Peyer's patch (tissue), 4 donors: Measurements from ENCODE around the gene FAM171A1. TPM values are rescaled to one million over a fixed set of nuclear protein-coding genes. Genes with fewer than 3 reads are reported as not detected.

Experiments used
- DNase-seq, 3 donors: peaks; one replicate each; pipeline ENCODE4 v3.0.0-alpha.2; 2017 to 2019
- H3K27ac ChIP-seq, 4 donors: fragments of 200-600 bp; sonication (generic); one replicate each; pipeline ENCODE4 v1.5.1; 2016 to 2019
- H3K27me3 ChIP-seq, 2 donors: fragments of 200-600 bp; sonication (generic); one replicate each; pipeline ENCODE4 v1.5.1; 2019
- H3K36me3 ChIP-seq, 3 donors: fragments of 200-600 bp; sonication (generic); one replicate each; pipeline ENCODE4 v1.5.1; 2016 to 2019
- H3K4me1 ChIP-seq, 4 donors: fragments of 200-600 bp; sonication (generic); one replicate each; pipeline ENCODE4 v1.5.1; 2016 to 2019
- H3K4me3 ChIP-seq, 4 donors: fragments of 200-600 bp; sonication (generic); 1 replicate in 3 of 4; 2 replicates in 1 of 4; pipeline ENCODE4 v1.5.1; 2016 to 2019; ENCODE audit warnings: mild to moderate bottlenecking in 1 of 4
- H3K9me3 ChIP-seq, 4 donors: fragments of 200-600 bp; sonication (generic); one replicate each; pipeline ENCODE4 v1.5.1; 2016 to 2019; ENCODE audit warnings: mild to moderate bottlenecking in 1 of 4
- CTCF ChIP-seq, 6 experiments: fragments of 450-650 bp in 4 of 6; fragments of 200-600 bp in 2 of 6; sonication (generic) in 1 of 6; IDR thresholded peaks; one replicate each; pipeline ENCODE4 v1.5.1; 2017 to 2019; ENCODE audit warnings: antibody characterized with exemption in 6 of 6, mild to moderate bottlenecking in 3 of 6, moderate library complexity in 1 of 6
- POLR2A ChIP-seq, 2 donors: fragments of 450-650 bp; IDR thresholded peaks; one replicate each; pipeline ENCODE4 v1.5.1; 2017; ENCODE audit warnings: antibody characterized with exemption in 2 of 2, mild to moderate bottlenecking in 2 of 2, moderate library complexity in 2 of 2
- total RNA-seq, 4 donors: library from RNA; depleted of rRNA; stranded (reverse); fragments of >200 nt; gene quantifications; one replicate each; pipeline ENCODE4 v1.1.0, GENCODE V29; 2016

The FAM171A1 gene
- total RNA-seq, 4 donors from 2014 or later, result 14.7 to 37.1 (median 24.5) TPM

DNA sequence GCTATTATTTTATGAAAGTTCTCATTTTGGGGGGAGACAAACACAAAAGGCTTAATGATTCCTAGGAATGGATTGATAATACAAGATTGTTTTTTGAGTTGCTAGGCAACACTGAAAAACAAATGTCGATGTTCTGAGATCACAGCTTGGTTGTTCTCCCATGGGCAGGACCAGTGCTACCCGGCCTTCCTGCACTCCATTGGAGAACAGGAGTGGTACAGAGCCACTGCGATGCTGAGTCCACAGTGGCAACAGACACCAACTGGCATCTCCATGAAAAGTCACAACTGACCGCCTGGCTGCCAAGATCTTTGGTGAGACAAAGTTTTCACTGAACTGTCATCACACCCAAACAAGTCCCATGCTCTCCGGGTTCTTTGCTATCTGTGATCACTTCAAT lies 133.7 kb downstream of the FAM171A1 start:
- no peak for TF ChIP-seq CTCF (IDR thresholded peaks at IDR 0.05)
- no peak for TF ChIP-seq POLR2A (IDR thresholded peaks at IDR 0.05)
- Histone ChIP-seq H3K27ac (peak overlapping the region in 1 of 4 donors; percentile 57), H3K36me3 (no peaks in the 10 kb centered on the region), H3K4me1 (no peaks in the 10 kb centered on the region), H3K27me3 (no peaks in the 10 kb centered on the region), H3K4me3 (no peak overlapping the region), H3K9me3 (no peaks in the 10 kb centered on the region)
- DNase-seq, result no peak

DNA sequence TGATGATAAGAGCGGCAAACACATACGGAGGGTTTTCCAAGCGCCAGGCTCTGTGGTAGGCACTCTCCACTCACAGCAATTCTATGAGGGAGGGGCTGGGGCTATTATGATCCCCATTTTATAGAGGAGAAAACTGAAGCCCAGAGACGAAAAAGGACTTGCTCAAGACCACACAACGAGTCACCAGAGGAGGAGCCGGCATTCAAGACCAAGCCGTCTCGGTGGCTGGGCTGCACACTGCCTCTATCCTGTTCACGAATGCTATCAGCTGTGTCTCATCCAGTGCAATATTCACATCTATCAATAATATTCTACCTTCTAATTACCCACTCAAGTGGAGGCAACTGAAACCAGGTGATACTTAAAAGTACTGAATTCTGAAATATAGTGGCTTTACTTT lies 134.7 kb downstream of the FAM171A1 start:
- Histone ChIP-seq H3K4me1 (no peaks in the 10 kb centered on the region), H3K27ac (peak overlapping the region in 2 of 4 donors; percentile 32 to 57), H3K36me3 (no peaks in the 10 kb centered on the region), H3K9me3 (no peaks in the 10 kb centered on the region), H3K27me3 (no peaks in the 10 kb centered on the region), H3K4me3 (no peak overlapping the region)
- TF ChIP-seq CTCF (IDR thresholded peaks at IDR 0.05), result no peak
- TF ChIP-seq POLR2A (IDR thresholded peaks at IDR 0.05), result no peak
- no peak for DNase-seq

GRCh38 chr10:15232279-15232678 lies 138.8 kb downstream of the FAM171A1 start:
- H3K27ac ChIP-seq, result no peak overlapping the region
- H3K4me1 ChIP-seq, result no peaks in the 10 kb centered on the region
- no peaks in the 10 kb centered on the region for H3K27me3 ChIP-seq
- no peaks in the 10 kb centered on the region for H3K36me3 ChIP-seq
- DNase-seq, result no peak
- no peak for TF ChIP-seq POLR2A (IDR thresholded peaks at IDR 0.05)
- TF ChIP-seq CTCF (IDR thresholded peaks at IDR 0.05), result no peak
- H3K4me3 ChIP-seq, result no peak overlapping the region
- H3K9me3 ChIP-seq, result no peaks in the 10 kb centered on the region

DNA sequence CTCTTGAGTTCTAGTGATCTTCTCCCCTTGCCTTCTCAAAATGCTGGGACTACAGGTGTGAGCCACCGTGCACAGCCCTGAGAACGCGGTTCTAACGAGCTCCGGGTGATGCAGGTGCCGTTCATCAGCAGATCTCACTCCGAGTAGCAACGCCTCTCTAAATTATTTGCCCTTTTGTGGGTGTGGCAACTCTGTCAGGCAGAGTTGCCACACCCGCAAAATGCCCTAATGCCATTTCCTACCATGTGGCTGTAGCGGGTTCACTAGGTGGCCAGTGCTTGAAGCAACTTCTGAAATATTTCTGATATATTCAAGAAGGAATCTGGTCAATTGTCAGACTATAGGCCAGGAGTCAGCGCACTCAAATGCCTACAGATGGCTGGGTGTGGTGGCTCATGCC lies 139.7 kb downstream of the FAM171A1 start:
- Histone ChIP-seq H3K36me3 (no peaks in the 10 kb centered on the region), H3K4me1 (no peaks in the 10 kb centered on the region), H3K4me3 (no peak overlapping the region), H3K27ac (no peak overlapping the region), H3K9me3 (no peaks in the 10 kb centered on the region), H3K27me3 (no peaks in the 10 kb centered on the region)
- no peak for TF ChIP-seq POLR2A (IDR thresholded peaks at IDR 0.05)
- no peak for TF ChIP-seq CTCF (IDR thresholded peaks at IDR 0.05)
- DNase-seq, result peak in 1 of 3 donors; percentile 30

DNA sequence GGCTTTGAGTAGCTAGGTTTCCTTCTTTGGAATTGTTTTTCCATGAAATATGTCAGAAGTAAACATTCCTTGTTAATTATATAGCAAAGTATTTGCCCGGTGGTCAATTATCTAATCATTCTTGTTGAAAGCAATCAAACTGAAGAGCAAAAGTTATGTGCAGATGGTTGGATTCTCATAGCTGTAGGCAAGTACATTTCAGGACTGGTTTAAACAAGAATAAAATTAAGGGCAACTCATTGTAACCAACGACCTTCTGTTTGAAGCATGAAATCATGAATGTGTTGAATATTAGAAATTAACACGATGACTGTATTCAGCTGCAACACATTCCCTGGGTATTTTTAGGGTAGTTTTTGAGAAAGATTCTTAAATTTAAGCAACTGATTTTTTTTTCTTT lies 140.8 kb downstream of the FAM171A1 start:
- H3K27ac ChIP-seq, result no peak overlapping the region
- DNase-seq, result no peak
- H3K4me3 ChIP-seq, result no peak overlapping the region
- H3K4me1 ChIP-seq, result no peaks in the 10 kb centered on the region
- no peaks in the 10 kb centered on the region for H3K27me3 ChIP-seq
- no peaks in the 10 kb centered on the region for H3K9me3 ChIP-seq
- TF ChIP-seq CTCF (IDR thresholded peaks at IDR 0.05) (no peak), POLR2A (IDR thresholded peaks at IDR 0.05) (no peak)
- no peaks in the 10 kb centered on the region for H3K36me3 ChIP-seq

DNA sequence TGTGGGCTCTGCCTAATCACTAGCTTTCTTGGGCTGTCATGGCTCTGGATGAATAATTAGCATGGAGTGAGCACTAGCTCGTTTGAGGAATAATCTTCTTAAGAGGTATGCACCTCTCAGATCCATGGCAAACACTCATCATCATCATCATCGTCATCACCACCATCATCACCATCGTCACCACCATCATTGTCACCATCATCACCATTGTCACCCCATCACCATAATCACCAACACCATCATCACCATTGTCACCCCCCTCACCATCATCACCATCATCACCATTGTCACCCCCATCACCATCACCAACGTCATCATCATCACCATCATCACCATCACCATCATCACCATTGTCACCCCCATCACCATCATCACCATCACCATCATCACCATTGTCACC lies 141.8 kb downstream of the FAM171A1 start:
- no peaks in the 10 kb centered on the region for H3K4me1 ChIP-seq

More for the DNA sequence above, 141.8 kb downstream of the FAM171A1 start:
- H3K4me3 ChIP-seq, result no peak overlapping the region
- no peak overlapping the region for H3K27ac ChIP-seq
- H3K27me3 ChIP-seq, result no peaks in the 10 kb centered on the region
- H3K36me3 ChIP-seq, result no peaks in the 10 kb centered on the region
- DNase-seq, result no peak
- TF ChIP-seq CTCF (IDR thresholded peaks at IDR 0.05) (no peak), POLR2A (IDR thresholded peaks at IDR 0.05) (no peak)
- peaks cover 0 to under 1% (median 0%) of the 10 kb centered on the region in 4 donors for H3K9me3 ChIP-seq
